Endothelial cell of umbilical vein (primary cell): ENCODE measurements around the gene LPP. TPM values are rescaled to one million over a fixed set of nuclear protein-coding genes. Genes with fewer than 3 reads are reported as not detected.

Experiments
- BruUV-seq: library from RNA; stranded (reverse); fragments of 400-500 nt; replicated peaks from 2 replicates; lab custom pipeline; 2021; lab: Mats Ljungman, UMichigan
- CTCF ChIA-PET: fragments of 300-600, 350-600 bp; sonication (Branson Sonifier 250); formaldehyde crosslinking; loops from one replicate; lab custom pipeline; 2021; ENCODE audit warnings: antibody characterized with exemption, inconsistent platforms; lab: Charles Lee
- POLR2A ChIA-PET: fragments of 300-600, 350-600 bp; sonication (Branson Sonifier 250); formaldehyde crosslinking; loops from one replicate; lab custom pipeline; 2021; ENCODE audit warnings: antibody characterized with exemption, inconsistent platforms; lab: Charles Lee
- DNase-seq: peaks from one replicate; pipeline ENCODE4 v3.0.0-alpha.2; 2011; ENCODE audit warnings: low read depth, low spot score
- FAIRE-seq: peaks from 2 replicates; lab custom pipeline; 2011; peaks lifted over from hg19 to GRCh38; lab: Jason Lieb, UNC
- H2AFZ ChIP-seq: 2 replicates; pipeline ENCODE4 v1.6.0; 2012; ENCODE audit warnings: low read depth, low read length, control low read depth, inconsistent platforms
- H3K27ac ChIP-seq: 2 replicates; pipeline ENCODE4 v1.5.1; 2011; ENCODE audit warnings: low read depth, mild to moderate bottlenecking, control low read depth, low read length, moderate library complexity; ENCODE audit not compliant: insufficient read depth
- H3K27me3 ChIP-seq, 2 experiments: 2 replicates each; pipeline versions ENCODE4 v1.6.0 to v1.6.1; 2011; ENCODE audit warnings: low read length in 2 of 2, mixed read lengths in 1 of 2; ENCODE audit not compliant: control insufficient read depth in 2 of 2, insufficient read depth in 2 of 2
- H3K36me3 ChIP-seq, 2 experiments: 2 replicates in 1 of 2; 3 replicates in 1 of 2; pipeline ENCODE4 v1.5.1; 2011; ENCODE audit warnings: low read length in 2 of 2, mild to moderate bottlenecking in 1 of 2, moderate library complexity in 1 of 2; ENCODE audit not compliant: control insufficient read depth in 2 of 2, insufficient read depth in 2 of 2; ENCODE audit errors: extremely low read depth in 1 of 2
- H3K4me1 ChIP-seq: 3 replicates; pipeline ENCODE4 v1.5.1; 2011; ENCODE audit warnings: mild to moderate bottlenecking, low read length; ENCODE audit not compliant: control insufficient read depth, insufficient read depth; ENCODE audit errors: extremely low read depth
- H3K4me2 ChIP-seq: 2 replicates; pipeline ENCODE4 v1.6.1; 2011; ENCODE audit warnings: low read length, control low read depth, mixed read lengths; ENCODE audit not compliant: insufficient read depth
- H3K4me3 ChIP-seq, 3 experiments: fragments of 200-600 bp in 1 of 3; sonication (generic), shearing (Covaris generic) in 1 of 3; replicated peaks in 1 of 3; 2 replicates each; pipeline ENCODE4 v1.5.1; 2011 to 2016; ENCODE audit warnings: control low read depth in 3 of 3, low read length in 3 of 3, mild to moderate bottlenecking in 2 of 3, inconsistent platforms in 1 of 3, low read depth in 1 of 3, moderate library complexity in 1 of 3; ENCODE audit not compliant: insufficient read depth in 1 of 3
- H3K79me2 ChIP-seq: 2 replicates; pipeline ENCODE4 v1.6.0; 2012; ENCODE audit warnings: low read length, inconsistent platforms; ENCODE audit not compliant: control insufficient read depth, insufficient read depth
- H3K9ac ChIP-seq: replicated peaks from 2 replicates; pipeline ENCODE3; 2011; ENCODE audit warnings: low read length, control low read depth; ENCODE audit not compliant: insufficient read depth; ENCODE audit errors: extremely low read depth
- H3K9me1 ChIP-seq: replicated peaks from 3 replicates; pipeline ENCODE4 v1.6.0; 2011; ENCODE audit warnings: mild to moderate bottlenecking, low read length; ENCODE audit not compliant: control insufficient read depth, insufficient read depth; ENCODE audit errors: extremely low read depth
- H3K9me3 ChIP-seq: replicated peaks from 2 replicates; pipeline ENCODE4 v1.5.1; 2012; ENCODE audit warnings: low read length, inconsistent platforms; ENCODE audit not compliant: control insufficient read depth, insufficient read depth
- H4K20me1 ChIP-seq: replicated peaks from 2 replicates; pipeline ENCODE3; 2011; ENCODE audit warnings: mild to moderate bottlenecking, low read length; ENCODE audit not compliant: control insufficient read depth, insufficient read depth; ENCODE audit errors: extremely low read depth
- CTCF ChIP-seq, 2 donors: IDR thresholded peaks; 1 replicate in 1 of 2; 2 replicates in 1 of 2; pipeline ENCODE4 v1.5.1; 2011; ENCODE audit warnings: low read length in 2 of 2, mild to moderate bottlenecking in 2 of 2, moderate library complexity in 2 of 2, control low read depth in 1 of 2, inconsistent platforms in 1 of 2, low read depth in 1 of 2; ENCODE audit not compliant: insufficient read depth in 1 of 2; ENCODE audit errors: extremely low read depth in 1 of 2
- EZH2 ChIP-seq: IDR thresholded peaks from 2 replicates; pipeline ENCODE4 v1.6.1; 2012; ENCODE audit warnings: borderline replicate concordance, low read depth, mild to moderate bottlenecking, moderate library complexity, low read length, inconsistent platforms; ENCODE audit not compliant: severe bottlenecking
- FOS ChIP-seq: IDR thresholded peaks from 2 replicates; pipeline ENCODE4 v1.6.1; 2011; ENCODE audit warnings: mild to moderate bottlenecking, low read length, moderate library complexity, borderline replicate concordance; ENCODE audit not compliant: insufficient read depth
- GATA2 ChIP-seq: IDR thresholded peaks from 2 replicates; pipeline ENCODE4 v1.7.0; 2011; ENCODE audit warnings: low read depth, mild to moderate bottlenecking, moderate library complexity, mixed read lengths, low read length; ENCODE audit not compliant: insufficient read length, insufficient read depth
- JUN ChIP-seq: IDR thresholded peaks from 2 replicates; pipeline ENCODE4 v1.6.1; 2011; ENCODE audit warnings: borderline replicate concordance, low read depth; ENCODE audit not compliant: insufficient read length, insufficient read depth
- MAX ChIP-seq: IDR thresholded peaks from 2 replicates; pipeline ENCODE4 v1.6.1; 2011; ENCODE audit not compliant: insufficient read depth, insufficient read length
- MYC ChIP-seq: IDR thresholded peaks from one replicate; pipeline ENCODE4 v1.6.1; 2011; ENCODE audit warnings: mild to moderate bottlenecking, low read depth, low read length
- POLR2A ChIP-seq: IDR thresholded peaks from 2 replicates; pipeline ENCODE4 v1.6.1; 2012; ENCODE audit warnings: low read depth, mild to moderate bottlenecking, control low read depth, low read length
- POLR2AphosphoS5 ChIP-seq: IDR thresholded peaks from 2 replicates; pipeline ENCODE4 v1.6.1; 2012; ENCODE audit warnings: low read depth, mild to moderate bottlenecking, control low read depth, low read length, moderate library complexity; ENCODE audit not compliant: insufficient read depth
- dilution Hi-C: fragments of 300-500 bp; cut with MboI; formaldehyde crosslinking; loops from one replicate; pipeline ENCODE4 v1.15.0; 2019; ENCODE audit warnings: low sequenced_read_pairs; ENCODE audit not compliant: extremely low pct_ligation_motif_present
- intact Hi-C: fragments of 100-400 bp; cut with micrococcal nuclease; formaldehyde crosslinking; loops from one replicate; pipeline ENCODE4 v1.10.0; 2022
- polyA plus RNA-seq, 4 experiments: library from polyadenylated mRNA; depleted of rRNA in 3 of 4; stranded (reverse) in 3 of 4; unstranded in 1 of 4; fragments of >200 nt; gene quantifications; 2 replicates each; pipeline versions ENCODE4 v1.2.1 to v1.2.3, GENCODE V29; 2011 to 2012; ENCODE audit warnings: missing spikeins in 1 of 4
- total RNA-seq: library from RNA; stranded (reverse); gene quantifications from 2 replicates; pipeline ENCODE4 v1.2.3, GENCODE V29; 2021

LPP gene
- total and polyA plus RNA-seq, 2 donors (not counting 3 experiments of a cell fraction or from before 2014, with no cell fraction given), result 16.9 to 153 TPM

- DNase-seq, result no peak
- H3K27me3 ChIP-seq, result no peaks in the 10 kb centered on the region
- no peaks in the 10 kb centered on the region for H3K9me1 ChIP-seq
- CTCF ChIA-PET, result no interaction called here
- intact Hi-C loops, result no loop called here
- H3K4me1 ChIP-seq, result no peaks in the 10 kb centered on the region
- POLR2A ChIA-PET, result no interaction called here
- H2AFZ ChIP-seq, result no peak overlapping the region
- no peaks in the 10 kb centered on the region for H3K36me3 ChIP-seq
- no peaks in the 10 kb centered on the region for H3K79me2 ChIP-seq
- no peak overlapping the region for H3K4me2 ChIP-seq
- no peaks in the 10 kb centered on the region for H4K20me1 ChIP-seq
- no peaks in the 10 kb centered on the region for H3K9me3 ChIP-seq
- no peak overlapping the region for H3K9ac ChIP-seq
- FAIRE-seq, result no peak
- dilution Hi-C loops, result no loop called here
- no peak overlapping the region for H3K4me3 ChIP-seq
- no TSS peak for BruUV-seq
- H3K27ac ChIP-seq, result no peak overlapping the region
- no peak for TF ChIP-seq JUN
- no peak for TF ChIP-seq MAX
- TF ChIP-seq GATA2, result no peak
- TF ChIP-seq POLR2AphosphoS5, result no peak
- TF ChIP-seq POLR2A, result no peak
- no peak for TF ChIP-seq FOS
- no peak for TF ChIP-seq CTCF (IDR thresholded peaks at IDR 0.05; ENCODE audit: extremely low read depth in 1 of 2, insufficient read depth in 1 of 2, low read depth in 1 of 2, low read length in 2 of 2)
- no peak for TF ChIP-seq MYC
- TF ChIP-seq EZH2, result no peak
These were observed 675.6 kb downstream of the LPP start for GRCh38 chr3:188829576-188829975.
